Activated T-helper 17 cell treated with anti-CD3 and anti-CD28 coated beads, Interleukin-2, amount 50 U/mL, for 72 hours (primary cell): ENCODE results near the gene ABHD4. TPM values are rescaled to one million over a fixed set of nuclear protein-coding genes. Genes with fewer than 3 reads are reported as not detected.
A peak's percentile ranks its signal among the peaks of the same experiment; 100 is the strongest.

Experiments
- ATAC-seq: fragments of 150-1000 bp; cut with Tn5 transposase; replicated peaks from 2 replicates; pipeline ENCODE4 v1.10.0; 2021; ENCODE audit warnings: mild to moderate bottlenecking, moderate library complexity
- H3K27ac Mint-ChIP-seq: one replicate; pipeline ENCODE4 v1.8.0; 2022; ENCODE audit warnings: mixed read lengths
- H3K27me3 Mint-ChIP-seq: one replicate; pipeline ENCODE4 v1.8.0; 2022; ENCODE audit warnings: mixed read lengths
- H3K36me3 Mint-ChIP-seq: one replicate; pipeline ENCODE4 v1.8.0; 2022; ENCODE audit warnings: low read depth, mild to moderate bottlenecking, mixed read lengths
- H3K4me1 Mint-ChIP-seq: one replicate; pipeline ENCODE4 v1.8.0; 2022; ENCODE audit warnings: mixed read lengths
- H3K4me3 Mint-ChIP-seq: one replicate; pipeline ENCODE4 v1.8.0; 2022; ENCODE audit warnings: mild to moderate bottlenecking, mixed read lengths
- H3K9me3 Mint-ChIP-seq: one replicate; pipeline ENCODE4 v1.8.0; 2022; ENCODE audit warnings: mixed read lengths
- total RNA-seq, 2 donors: library from RNA; stranded (reverse); gene quantifications; one replicate each; pipeline ENCODE4 v1.2.3, GENCODE V29; 2022

The ABHD4 gene
- total RNA-seq, 2 donors from 2014 or later = 11.2 to 31.0 TPM

- no peaks in the 10 kb centered on the region for H3K4me1 Mint-ChIP-seq
- H3K9me3 Mint-ChIP-seq = no peaks in the 10 kb centered on the region
- H3K27ac Mint-ChIP-seq = no peak overlapping the region
- H3K4me3 Mint-ChIP-seq = no peak overlapping the region
- H3K27me3 Mint-ChIP-seq = no peaks in the 10 kb centered on the region
- no peaks in the 10 kb centered on the region for H3K36me3 Mint-ChIP-seq
- no peak for ATAC-seq
Observed at GRCh38 chr14:22641846-22642245, 43.7 kb downstream of the ABHD4 start.

- Mint-ChIP-seq H3K4me1 (no peaks in the 10 kb centered on the region), H3K4me3 (no peak within 1 kb of the TSS), H3K36me3 (no peaks in the 10 kb centered on the region), H3K27me3 (no peaks in the 10 kb centered on the region), H3K27ac (no peak within 1 kb of the TSS), H3K9me3 (no peaks in the 10 kb centered on the region)
- no peak for ATAC-seq
Observed at GRCh38 chr14:22644305-22644635, 46.2 kb downstream of the ABHD4 start, which contains the start of gene OR6J1. Gene OR6J1 (minus strand): TSS chr14:22644352. CDS start chr14:22634811, 9,541 bp downstream.

GRCh38 chr14:22646570-22647254 is 48.6 kb downstream of the ABHD4 start:
- Mint-ChIP-seq H3K4me3 (no peak overlapping the region), H3K9me3 (no peaks in the 10 kb centered on the region), H3K27me3 (no peaks in the 10 kb centered on the region), H3K36me3 (no peaks in the 10 kb centered on the region), H3K4me1 (no peaks in the 10 kb centered on the region), H3K27ac (no peak overlapping the region)
- ATAC-seq = no peak

GRCh38 chr14:22648506-22648905 is 50.4 kb downstream of the ABHD4 start:
- Mint-ChIP-seq H3K27ac (no peak overlapping the region), H3K36me3 (no peaks in the 10 kb centered on the region), H3K9me3 (no peaks in the 10 kb centered on the region), H3K4me1 (no peaks in the 10 kb centered on the region), H3K4me3 (no peak overlapping the region), H3K27me3 (no peaks in the 10 kb centered on the region)
- ATAC-seq = no peak

GRCh38 chr14:22650046-22650739 is 52.1 kb downstream of the ABHD4 start:
- H3K4me1 Mint-ChIP-seq = no peaks in the 10 kb centered on the region
- no peak for ATAC-seq
- H3K27ac Mint-ChIP-seq = no peak overlapping the region
- no peak overlapping the region for H3K4me3 Mint-ChIP-seq
- H3K27me3 Mint-ChIP-seq = no peaks in the 10 kb centered on the region
- H3K9me3 Mint-ChIP-seq = no peaks in the 10 kb centered on the region
- H3K36me3 Mint-ChIP-seq = no peaks in the 10 kb centered on the region

GRCh38 chr14:22650960-22651521 is 52.9 kb downstream of the ABHD4 start:
- Mint-ChIP-seq H3K27me3 (no peaks in the 10 kb centered on the region), H3K4me1 (no peaks in the 10 kb centered on the region), H3K36me3 (no peaks in the 10 kb centered on the region), H3K4me3 (no peak overlapping the region), H3K9me3 (no peaks in the 10 kb centered on the region), H3K27ac (no peak overlapping the region)
- peak; percentile 71 for ATAC-seq

- H3K9me3 Mint-ChIP-seq = no peaks in the 10 kb centered on the region
Observed at GRCh38 chr14:22651586-22651985, 53.5 kb downstream of the ABHD4 start.

GRCh38 chr14:22653012-22653621 is 55.0 kb downstream of the ABHD4 start:
- Mint-ChIP-seq H3K27ac (no peak overlapping the region), H3K4me1 (no peaks in the 10 kb centered on the region), H3K27me3 (no peaks in the 10 kb centered on the region), H3K9me3 (no peaks in the 10 kb centered on the region), H3K4me3 (no peak overlapping the region), H3K36me3 (no peaks in the 10 kb centered on the region)
- ATAC-seq = peak; percentile 86

More at GRCh38 chr14:22651586-22651985, 53.5 kb downstream of the ABHD4 start:
- H3K27me3 Mint-ChIP-seq = no peaks in the 10 kb centered on the region
- no peak overlapping the region for H3K27ac Mint-ChIP-seq
- ATAC-seq = no peak
- H3K36me3 Mint-ChIP-seq = no peaks in the 10 kb centered on the region
- H3K4me3 Mint-ChIP-seq = no peak overlapping the region
- no peaks in the 10 kb centered on the region for H3K4me1 Mint-ChIP-seq

GRCh38 chr14:22656226-22656625 is 58.1 kb downstream of the ABHD4 start:
- Mint-ChIP-seq H3K27ac (no peak overlapping the region), H3K36me3 (no peaks in the 10 kb centered on the region)

GRCh38 chr14:22656945-22657731 is 59.0 kb downstream of the ABHD4 start:
- no peaks in the 10 kb centered on the region for H3K9me3 Mint-ChIP-seq
- H3K27me3 Mint-ChIP-seq = no peaks in the 10 kb centered on the region
- no peak overlapping the region for H3K27ac Mint-ChIP-seq
- H3K4me1 Mint-ChIP-seq = no peaks in the 10 kb centered on the region
- H3K36me3 Mint-ChIP-seq = no peaks in the 10 kb centered on the region
- no peak for ATAC-seq
- H3K4me3 Mint-ChIP-seq = no peak overlapping the region

More at GRCh38 chr14:22656226-22656625, 58.1 kb downstream of the ABHD4 start:
- no peaks in the 10 kb centered on the region for H3K4me1 Mint-ChIP-seq
- H3K4me3 Mint-ChIP-seq = no peak overlapping the region
- no peak for ATAC-seq
- no peaks in the 10 kb centered on the region for H3K27me3 Mint-ChIP-seq
- H3K9me3 Mint-ChIP-seq = no peaks in the 10 kb centered on the region

- H3K4me3 Mint-ChIP-seq = no peak overlapping the region
- no peak overlapping the region for H3K27ac Mint-ChIP-seq
- H3K9me3 Mint-ChIP-seq = no peaks in the 10 kb centered on the region
- no peaks in the 10 kb centered on the region for H3K27me3 Mint-ChIP-seq
- no peaks in the 10 kb centered on the region for H3K36me3 Mint-ChIP-seq
- no peaks in the 10 kb centered on the region for H3K4me1 Mint-ChIP-seq
- ATAC-seq = peak; percentile 38
Observed at GRCh38 chr14:22657861-22658260, 59.8 kb downstream of the ABHD4 start.

- Mint-ChIP-seq H3K9me3 (no peaks in the 10 kb centered on the region), H3K27ac (no peak overlapping the region), H3K36me3 (no peaks in the 10 kb centered on the region), H3K4me1 (no peaks in the 10 kb centered on the region), H3K27me3 (no peaks in the 10 kb centered on the region), H3K4me3 (no peak overlapping the region)
- no peak for ATAC-seq
Observed at GRCh38 chr14:22658946-22659345, 60.8 kb downstream of the ABHD4 start.

- H3K9me3 Mint-ChIP-seq = no peaks in the 10 kb centered on the region
- ATAC-seq = no peak
- H3K27me3 Mint-ChIP-seq = no peaks in the 10 kb centered on the region
- no peaks in the 10 kb centered on the region for H3K36me3 Mint-ChIP-seq
- no peak overlapping the region for H3K4me3 Mint-ChIP-seq
- H3K4me1 Mint-ChIP-seq = no peaks in the 10 kb centered on the region
- H3K27ac Mint-ChIP-seq = no peak overlapping the region
Observed at GRCh38 chr14:22660654-22661053, 62.6 kb downstream of the ABHD4 start.
